ENCODE results near the gene VRTN.
"Not testable (repeated sequence)": the region's sequence is repeated elsewhere in the genome, so short reads cannot be mapped to it uniquely, and the experiment has no call there.

VRTN gene

GRCh38 chr14:74368441-74368840 lies 20.2 kb downstream of the VRTN start:
- Histone ChIP-seq H3K4me1 (ENCODE audit: control insufficient read depth, low read depth, low read length) (peaks cover 12% of the 10 kb centered on the region), H3K4me2 (ENCODE audit: low read length) (no peak overlapping the region), H4K8ac (ENCODE audit: low read depth, low read length) (no peak overlapping the region), H3K36me3 (ENCODE audit: control insufficient read depth, insufficient read depth, low read length) (no peaks in the 10 kb centered on the region), H3K27me3 (ENCODE audit: insufficient read depth, low read length, poor library complexity) (no peaks in the 10 kb centered on the region), H3K79me1 (ENCODE audit: low read length) (peaks cover 8% of the 10 kb centered on the region), H3K9ac (ENCODE audit: low read length) (no peak overlapping the region), H2BK120ac (ENCODE audit: low read depth, low read length) (no peak overlapping the region), H3K79me2 (ENCODE audit: control insufficient read depth, insufficient read depth, low read length) (peaks cover 3% of the 10 kb centered on the region), H3K4ac (ENCODE audit: low read depth, low read length) (no peak overlapping the region), H2BK5ac (ENCODE audit: low read length) (no peak overlapping the region), H3K18ac (ENCODE audit: low read length) (no peak overlapping the region), H3K4me3 (ENCODE audit: low read length) (no peak overlapping the region), H2BK15ac (replicated peaks; ENCODE audit: low read depth) (no peak overlapping the region), H2AK5ac (ENCODE audit: low read length) (no peak overlapping the region), H3K27ac (ENCODE audit: low read depth, low read length) (no peak overlapping the region), H3K23ac (ENCODE audit: low read length) (no peak overlapping the region), H3K56ac (ENCODE audit: low read length) (no peak overlapping the region), H4K5ac (ENCODE audit: low read length) (no peak overlapping the region)
- no CpG with 5 or more reads among the region's 8 CpGs for WGBS (ENCODE audit: extremely low coverage, insufficient coverage, low lambda C conversion rate)
- no peak for DNase-seq

- Histone ChIP-seq H3K9ac (ENCODE audit: low read length) (no peak overlapping the region), H3K4ac (ENCODE audit: low read depth, low read length) (no peak overlapping the region), H3K18ac (ENCODE audit: low read length) (no peak overlapping the region), H2AK5ac (ENCODE audit: low read length) (no peak overlapping the region), H2BK5ac (ENCODE audit: low read length) (no peak overlapping the region), H3K4me1 (ENCODE audit: control insufficient read depth, low read depth, low read length) (peaks cover 4% of the 10 kb centered on the region), H2BK120ac (ENCODE audit: low read depth, low read length) (no peak overlapping the region), H3K36me3 (ENCODE audit: control insufficient read depth, insufficient read depth, low read length) (no peaks in the 10 kb centered on the region), H3K79me2 (ENCODE audit: control insufficient read depth, insufficient read depth, low read length) (no peaks in the 10 kb centered on the region), H3K23ac (ENCODE audit: low read length) (no peak overlapping the region), H4K5ac (ENCODE audit: low read length) (no peak overlapping the region), H3K27me3 (ENCODE audit: insufficient read depth, low read length, poor library complexity) (no peaks in the 10 kb centered on the region), H2BK15ac (replicated peaks; ENCODE audit: low read depth) (no peak overlapping the region), H3K79me1 (ENCODE audit: low read length) (no peaks in the 10 kb centered on the region), H3K4me3 (ENCODE audit: low read length) (no peak overlapping the region), H3K56ac (ENCODE audit: low read length) (no peak overlapping the region), H3K27ac (ENCODE audit: low read depth, low read length) (no peak overlapping the region), H3K4me2 (ENCODE audit: low read length) (no peak overlapping the region), H4K8ac (ENCODE audit: low read depth, low read length) (no peak overlapping the region)
- DNase-seq, result no peak
- no CpG with 5 or more reads among the region's 38 CpGs for WGBS (ENCODE audit: extremely low coverage, insufficient coverage, low lambda C conversion rate)
Measured at GRCh38 chr14:74377976-74378690, 29.9 kb downstream of the VRTN start.

- Histone ChIP-seq H3K79me2 (ENCODE audit: control insufficient read depth, insufficient read depth, low read length) (no peaks in the 10 kb centered on the region), H3K18ac (ENCODE audit: low read length) (no peak overlapping the region), H2BK5ac (ENCODE audit: low read length) (no peak overlapping the region), H3K4ac (ENCODE audit: low read depth, low read length) (no peak overlapping the region), H2BK120ac (ENCODE audit: low read depth, low read length) (no peak overlapping the region), H4K5ac (ENCODE audit: low read length) (no peak overlapping the region), H4K8ac (ENCODE audit: low read depth, low read length) (no peak overlapping the region), H2AK5ac (ENCODE audit: low read length) (no peak overlapping the region), H3K56ac (ENCODE audit: low read length) (no peak overlapping the region), H3K27ac (ENCODE audit: low read depth, low read length) (no peak overlapping the region), H3K9ac (ENCODE audit: low read length) (no peak overlapping the region), H3K4me2 (ENCODE audit: low read length) (no peak overlapping the region), H3K4me3 (ENCODE audit: low read length) (no peak overlapping the region), H3K4me1 (ENCODE audit: control insufficient read depth, low read depth, low read length) (no peaks in the 10 kb centered on the region), H3K36me3 (ENCODE audit: control insufficient read depth, insufficient read depth, low read length) (no peaks in the 10 kb centered on the region), H3K23ac (ENCODE audit: low read length) (no peak overlapping the region), H3K79me1 (ENCODE audit: low read length) (no peaks in the 10 kb centered on the region), H3K27me3 (ENCODE audit: insufficient read depth, low read length, poor library complexity) (no peaks in the 10 kb centered on the region), H2BK15ac (replicated peaks; ENCODE audit: low read depth) (no peak overlapping the region)
- WGBS (ENCODE audit: extremely low coverage, insufficient coverage, low lambda C conversion rate), result no CpG with 5 or more reads among the region's 9 CpGs
- no peak for DNase-seq
Measured at GRCh38 chr14:74380172-74380571, 31.9 kb downstream of the VRTN start.

GRCh38 chr14:74380845-74381244 lies 32.6 kb downstream of the VRTN start:
- no peaks in the 10 kb centered on the region for H3K36me3 ChIP-seq (ENCODE audit: control insufficient read depth, insufficient read depth, low read length)
- WGBS (ENCODE audit: extremely low coverage, insufficient coverage, low lambda C conversion rate), result no CpG with 5 or more reads among the region's 13 CpGs
- H3K79me2 ChIP-seq (ENCODE audit: control insufficient read depth, insufficient read depth, low read length), result no peaks in the 10 kb centered on the region
- no peak overlapping the region for H4K8ac ChIP-seq (ENCODE audit: low read depth, low read length)
- H3K18ac ChIP-seq (ENCODE audit: low read length), result no peak overlapping the region
- DNase-seq, result no peak
- no peak overlapping the region for H3K27ac ChIP-seq (ENCODE audit: low read depth, low read length)
- H3K27me3 ChIP-seq (ENCODE audit: insufficient read depth, low read length, poor library complexity), result no peaks in the 10 kb centered on the region
- H3K9ac ChIP-seq (ENCODE audit: low read length), result no peak overlapping the region
- H3K4me3 ChIP-seq (ENCODE audit: low read length), result no peak overlapping the region
- H3K4me2 ChIP-seq (ENCODE audit: low read length), result no peak overlapping the region
- no peak overlapping the region for H2BK15ac ChIP-seq (replicated peaks; ENCODE audit: low read depth)
- no peak overlapping the region for H2BK120ac ChIP-seq (ENCODE audit: low read depth, low read length)
- H3K23ac ChIP-seq (ENCODE audit: low read length), result no peak overlapping the region
- no peak overlapping the region for H3K56ac ChIP-seq (ENCODE audit: low read length)
- no peaks in the 10 kb centered on the region for H3K79me1 ChIP-seq (ENCODE audit: low read length)
- H4K5ac ChIP-seq (ENCODE audit: low read length), result no peak overlapping the region
- H3K4me1 ChIP-seq (ENCODE audit: control insufficient read depth, low read depth, low read length), result no peaks in the 10 kb centered on the region
- no peak overlapping the region for H2BK5ac ChIP-seq (ENCODE audit: low read length)
- no peak overlapping the region for H2AK5ac ChIP-seq (ENCODE audit: low read length)
- H3K4ac ChIP-seq (ENCODE audit: low read depth, low read length), result no peak overlapping the region

- H2BK120ac ChIP-seq (ENCODE audit: low read depth, low read length); H3K4me2 ChIP-seq (ENCODE audit: low read length); DNase-seq; H3K56ac ChIP-seq (ENCODE audit: low read length); H3K27me3 ChIP-seq (ENCODE audit: insufficient read depth, low read length, poor library complexity); H3K4me1 ChIP-seq (ENCODE audit: control insufficient read depth, low read depth, low read length); H3K79me1 ChIP-seq (ENCODE audit: low read length); H4K5ac ChIP-seq (ENCODE audit: low read length); H3K27ac ChIP-seq (ENCODE audit: low read depth, low read length); H2AK5ac ChIP-seq (ENCODE audit: low read length); H3K23ac ChIP-seq (ENCODE audit: low read length); H4K8ac ChIP-seq (ENCODE audit: low read depth, low read length); H3K4me3 ChIP-seq (ENCODE audit: low read length); H2BK15ac ChIP-seq (replicated peaks; ENCODE audit: low read depth); H2BK5ac ChIP-seq (ENCODE audit: low read length); H3K18ac ChIP-seq (ENCODE audit: low read length); H3K79me2 ChIP-seq (ENCODE audit: control insufficient read depth, insufficient read depth, low read length); H3K9ac ChIP-seq (ENCODE audit: low read length); H3K36me3 ChIP-seq (ENCODE audit: control insufficient read depth, insufficient read depth, low read length); H3K4ac ChIP-seq (ENCODE audit: low read depth, low read length): not testable (repeated sequence)
- WGBS (ENCODE audit: extremely low coverage, insufficient coverage, low lambda C conversion rate), result no CpG with 5 or more reads among the region's 10 CpGs
Measured at GRCh38 chr14:74381571-74381970, 33.3 kb downstream of the VRTN start.

GRCh38 chr14:74382231-74382630 lies 34.0 kb downstream of the VRTN start:
- Histone ChIP-seq H4K8ac (ENCODE audit: low read depth, low read length) (no peak overlapping the region), H3K27ac (ENCODE audit: low read depth, low read length) (no peak overlapping the region), H3K9ac (ENCODE audit: low read length) (no peak overlapping the region), H2BK5ac (ENCODE audit: low read length) (no peak overlapping the region), H3K56ac (ENCODE audit: low read length) (no peak overlapping the region), H3K4me1 (ENCODE audit: control insufficient read depth, low read depth, low read length) (no peaks in the 10 kb centered on the region), H2AK5ac (ENCODE audit: low read length) (no peak overlapping the region), H3K18ac (ENCODE audit: low read length) (no peak overlapping the region), H4K5ac (ENCODE audit: low read length) (no peak overlapping the region), H3K4me3 (ENCODE audit: low read length) (no peak overlapping the region), H3K4me2 (ENCODE audit: low read length) (no peak overlapping the region), H3K23ac (ENCODE audit: low read length) (no peak overlapping the region), H3K36me3 (ENCODE audit: control insufficient read depth, insufficient read depth, low read length) (no peaks in the 10 kb centered on the region), H3K79me1 (ENCODE audit: low read length) (no peaks in the 10 kb centered on the region), H2BK120ac (ENCODE audit: low read depth, low read length) (no peak overlapping the region), H3K4ac (ENCODE audit: low read depth, low read length) (no peak overlapping the region), H3K27me3 (ENCODE audit: insufficient read depth, low read length, poor library complexity) (no peaks in the 10 kb centered on the region), H2BK15ac (replicated peaks; ENCODE audit: low read depth) (no peak overlapping the region), H3K79me2 (ENCODE audit: control insufficient read depth, insufficient read depth, low read length) (no peaks in the 10 kb centered on the region)
- no CpG with 5 or more reads among the region's 4 CpGs for WGBS (ENCODE audit: extremely low coverage, insufficient coverage, low lambda C conversion rate)
- no peak for DNase-seq
